IMR-90 (cell line): ENCODE results near the gene MCRIP2. TPM values are rescaled to one million over a fixed set of nuclear protein-coding genes. Genes with fewer than 3 reads are reported as not detected.

Experiments used
- ATAC-seq: fragments of 200-7000 bp; cut with Tn5 transposase; 2 replicates; pipeline ENCODE4 v1.9.1; 2020; ENCODE audit warnings: low read depth, mild to moderate bottlenecking, moderate library complexity
- BruUV-seq: library from RNA; stranded (reverse); fragments of 400-500 nt; replicated peaks from 2 replicates; lab custom pipeline; 2021; lab: Mats Ljungman, UMichigan
- CTCF ChIA-PET: fragments of 300-600 bp; formaldehyde crosslinking; extraction: SDS; loops from one replicate; lab custom pipeline; 2021; ENCODE audit warnings: antibody characterized with exemption; lab: Yijun Ruan, JAX
- POLR2A ChIA-PET: fragments of 300-600 bp; sonication (Branson Sonifier 250); formaldehyde crosslinking; loops from one replicate; lab custom pipeline; 2022; ENCODE audit warnings: antibody characterized with exemption; ENCODE audit not compliant: unreplicated experiment; lab: Charles Lee
- DNase-seq: peaks from one replicate; pipeline ENCODE4 v3.0.0; 2013
- H2AFZ ChIP-seq: replicated peaks from 2 replicates; pipeline ENCODE3; 2013; ENCODE audit warnings: low read length, mild to moderate bottlenecking; ENCODE audit not compliant: poor library complexity
- H2AK5ac ChIP-seq: 2 replicates; pipeline ENCODE4 v1.6.1; 2013; ENCODE audit warnings: low read depth, low read length, inconsistent platforms
- H2AK9ac ChIP-seq: replicated peaks from 2 replicates; pipeline ENCODE3; 2013; ENCODE audit warnings: mild to moderate bottlenecking, low read depth, low read length, moderate library complexity; ENCODE audit not compliant: poor library complexity
- H2BK120ac ChIP-seq: 2 replicates; pipeline ENCODE4 v1.6.1; 2013; ENCODE audit warnings: low read depth, low read length, inconsistent platforms
- H2BK15ac ChIP-seq: 3 replicates; pipeline ENCODE4 v1.6.1; 2013; ENCODE audit warnings: low read depth, low read length, inconsistent platforms
- H2BK20ac ChIP-seq: 2 replicates; pipeline ENCODE4 v1.6.1; 2013; ENCODE audit warnings: low read depth, mild to moderate bottlenecking, inconsistent platforms, low read length, moderate library complexity
- H2BK5ac ChIP-seq: 2 replicates; pipeline ENCODE4 v1.6.1; 2013; ENCODE audit warnings: mild to moderate bottlenecking, low read depth, low read length, inconsistent platforms; ENCODE audit not compliant: poor library complexity, severe bottlenecking
- H3K14ac ChIP-seq: replicated peaks from 2 replicates; pipeline ENCODE4 v1.6.1; 2013; ENCODE audit warnings: low read depth, low read length, inconsistent platforms
- H3K18ac ChIP-seq: 2 replicates; pipeline ENCODE4 v1.6.1; 2013; ENCODE audit warnings: low read depth, low read length, control low read depth
- H3K23ac ChIP-seq: 2 replicates; pipeline ENCODE4 v1.6.1; 2013; ENCODE audit warnings: low read depth, low read length, inconsistent platforms
- H3K27ac ChIP-seq: 2 replicates; pipeline ENCODE4 v1.5.1; 2013; ENCODE audit warnings: mild to moderate bottlenecking, control low read depth, low read length; ENCODE audit not compliant: insufficient read depth
- H3K27me3 ChIP-seq: 2 replicates; pipeline ENCODE4 v1.6.1; 2013; ENCODE audit warnings: low read length; ENCODE audit not compliant: control insufficient read depth, insufficient read depth
- H3K36me3 ChIP-seq: 2 replicates; pipeline ENCODE4 v1.6.1; 2013; ENCODE audit warnings: low read length, mixed read lengths; ENCODE audit not compliant: control insufficient read depth, insufficient read depth
- H3K4ac ChIP-seq: 2 replicates; pipeline ENCODE4 v1.6.1; 2013; ENCODE audit warnings: low read depth, low read length, inconsistent platforms
- H3K4me1 ChIP-seq: 2 replicates; pipeline ENCODE4 v1.6.1; 2013; ENCODE audit warnings: low read length, mixed read lengths; ENCODE audit not compliant: control insufficient read depth, insufficient read depth
- H3K4me2 ChIP-seq: 2 replicates; pipeline ENCODE4 v1.6.1; 2013; ENCODE audit warnings: low read depth, mild to moderate bottlenecking, control low read depth, low read length, moderate library complexity
- H3K4me3 ChIP-seq: 2 replicates; pipeline ENCODE4 v1.5.1; 2013; ENCODE audit warnings: low read depth, mild to moderate bottlenecking, control low read depth, low read length, moderate library complexity; ENCODE audit not compliant: insufficient read depth
- H3K56ac ChIP-seq: 2 replicates; pipeline ENCODE4 v1.6.1; 2013; ENCODE audit warnings: low read length, inconsistent platforms; ENCODE audit not compliant: insufficient read depth; ENCODE audit errors: extremely low read depth
- H3K79me1 ChIP-seq, 2 experiments: 2 replicates each; pipeline ENCODE4 v1.6.1; 2013; ENCODE audit warnings: low read length in 2 of 2, inconsistent platforms in 1 of 2, low read depth in 1 of 2
- H3K9ac ChIP-seq: 2 replicates; pipeline ENCODE4 v1.6.1; 2013; ENCODE audit warnings: low read depth, low read length, control low read depth
- H3K9me1 ChIP-seq: 2 replicates; pipeline ENCODE4 v1.6.1; 2013; ENCODE audit warnings: low read length, inconsistent platforms; ENCODE audit not compliant: insufficient read depth
- H3K9me3 ChIP-seq: 2 replicates; pipeline ENCODE4 v1.6.1; 2013; ENCODE audit warnings: low read length; ENCODE audit not compliant: control insufficient read depth, insufficient read depth
- H4K20me1 ChIP-seq: 2 replicates; pipeline ENCODE4 v1.6.1; 2013; ENCODE audit warnings: low read length, inconsistent platforms; ENCODE audit not compliant: insufficient read depth
- H4K5ac ChIP-seq: 2 replicates; pipeline ENCODE4 v1.6.1; 2013; ENCODE audit warnings: mild to moderate bottlenecking, low read depth, low read length, control low read depth
- H4K8ac ChIP-seq, 2 experiments: 2 replicates each; pipeline ENCODE4 v1.6.1; 2013; ENCODE audit warnings: low read depth in 2 of 2, low read length in 2 of 2, control low read depth in 1 of 2, inconsistent platforms in 1 of 2
- H4K91ac ChIP-seq: 2 replicates; pipeline ENCODE4 v1.6.1; 2013; ENCODE audit warnings: low read depth, low read length, inconsistent platforms; ENCODE audit not compliant: insufficient read depth
- BHLHE40 ChIP-seq: fragments of 150-350 bp; IDR thresholded peaks from 2 replicates; pipeline ENCODE4 v1.6.1; 2016; ENCODE audit warnings: mild to moderate bottlenecking, low read depth, low read length
- CEBPB ChIP-seq: IDR thresholded peaks from 2 replicates; pipeline ENCODE4 v1.6.1; 2012; ENCODE audit warnings: low read depth, low read length, improper control_type of control experiment
- CHD1 ChIP-seq: IDR thresholded peaks from 2 replicates; pipeline ENCODE4 v1.6.1; 2012; ENCODE audit warnings: low read depth, low read length, improper control_type of control experiment
- FOS ChIP-seq: fragments of 150-350 bp; IDR thresholded peaks from 2 replicates; pipeline ENCODE4 v1.6.1; 2016; ENCODE audit warnings: low read depth, low read length
- MAFK ChIP-seq: IDR thresholded peaks from 2 replicates; pipeline ENCODE4 v1.6.1; 2012; ENCODE audit warnings: low read depth, low read length, improper control_type of control experiment
- MAZ ChIP-seq: IDR thresholded peaks from 2 replicates; pipeline ENCODE4 v1.6.1; 2012; ENCODE audit warnings: low read depth, mild to moderate bottlenecking, low read length, improper control_type of control experiment, moderate library complexity, borderline replicate concordance
- MXI1 ChIP-seq: IDR thresholded peaks from 2 replicates; pipeline ENCODE4 v1.6.1; 2012; ENCODE audit warnings: low read depth, mild to moderate bottlenecking, low read length, moderate library complexity, borderline replicate concordance
- NFE2L2 ChIP-seq: fragments of 150-350 bp; IDR thresholded peaks from 2 replicates; pipeline ENCODE4 v1.6.1; 2016; ENCODE audit warnings: low read depth, mild to moderate bottlenecking, low read length
- POLR2A ChIP-seq: IDR thresholded peaks from 2 replicates; pipeline ENCODE4 v1.6.1; 2012; ENCODE audit warnings: mild to moderate bottlenecking, low read depth, low read length
- RAD21 ChIP-seq: IDR thresholded peaks from 2 replicates; pipeline ENCODE4 v1.6.1; 2012; ENCODE audit warnings: low read length, improper control_type of control experiment
- RCOR1 ChIP-seq: IDR thresholded peaks from 2 replicates; pipeline ENCODE4 v1.6.1; 2012; ENCODE audit warnings: mild to moderate bottlenecking, low read length, improper control_type of control experiment; ENCODE audit not compliant: insufficient replicate concordance
- RFX5 ChIP-seq: IDR thresholded peaks from 2 replicates; pipeline ENCODE4 v1.8.0; 2012; ENCODE audit warnings: low read depth, mild to moderate bottlenecking, low read length, moderate library complexity
- SMC3 ChIP-seq: fragments of 150-350 bp; IDR thresholded peaks from 2 replicates; pipeline ENCODE4 v1.6.1; 2016; ENCODE audit warnings: low read depth, mild to moderate bottlenecking, antibody characterized with exemption, low read length, moderate library complexity
- WGBS, 2 experiments: methylation state at CpG; one replicate each; pipeline versions ENCODE4 v1.1.5 to v1.1.7; 2013; ENCODE audit warnings: missing lambda C conversion rate in 2 of 2; ENCODE audit not compliant: insufficient read length in 1 of 2; ENCODE audit errors: extremely low coverage in 2 of 2; 5-methylcytosine and 5-hydroxymethylcytosine counted together
- dilution Hi-C: fragments of 300-500 bp; cut with HindIII; formaldehyde crosslinking; loops from one replicate; pipeline ENCODE4 v1.14.3; 2018; ENCODE audit warnings: low sequenced_read_pairs; ENCODE audit not compliant: unreplicated experiment
- in situ Hi-C: fragments of 300-500 bp; cut with MboI; formaldehyde crosslinking; loops from 3 replicates; pipeline ENCODE4 v1.14.3; 2019; ENCODE audit warnings: low sequenced_read_pairs, inconsistent platforms, mixed read lengths
- intact Hi-C: fragments of 100-400 bp; cut with micrococcal nuclease; formaldehyde crosslinking; loops from 2 replicates; pipeline ENCODE4 v1.10.0; 2022
- polyA plus RNA-seq, 3 experiments: library from polyadenylated mRNA; depleted of rRNA; stranded (reverse); fragments of >200 nt; gene quantifications; 2 replicates each; pipeline ENCODE4 v1.2.3, GENCODE V29; 2012; ENCODE audit warnings: low replicate concordance in 1 of 3
- total RNA-seq: library from RNA; depleted of rRNA; stranded (reverse); fragments of >200 nt; gene quantifications from 2 replicates; pipeline ENCODE4 v1.2.3, GENCODE V29; 2012
- TF ChIP-seq, protein P1 (sequence below): fragments of 150-350 bp; IDR thresholded peaks from 2 replicates; pipeline ENCODE4 v1.6.1; 2016; ENCODE audit warnings: low read depth, mild to moderate bottlenecking, low read length, moderate library complexity, borderline replicate concordance
- TF ChIP-seq, protein P2 (sequence below): fragments of 150-350 bp; IDR thresholded peaks from 2 replicates; pipeline ENCODE4 v1.6.1; 2017; ENCODE audit warnings: mild to moderate bottlenecking, antibody characterized with exemption, low read length, low read depth
- TF ChIP-seq, protein P3 (sequence below): conservative IDR thresholded peaks from 2 replicates; pipeline ENCODE4 v1.5.1; 2012; ENCODE audit warnings: mild to moderate bottlenecking, low read depth, low read length, improper control_type of control experiment

The MCRIP2 gene
- total and polyA plus RNA-seq, 2 of the 4 experiments (the other 2 are of a cell fraction): 6.3 to 19.6 TPM

- H3K4me3 ChIP-seq: no peak overlapping the region
- no peak overlapping the region for H3K23ac ChIP-seq
- no peaks in the 10 kb centered on the region for H3K9me3 ChIP-seq
- WGBS, 2 experiments: 97% methylated on average over 10 of the region's 13 CpGs; no CpG with 5 or more reads in 1 of the 2 experiments
- H3K9me1 ChIP-seq: peaks cover 3% of the 10 kb centered on the region; the same call in 1 of the 2 replicates
- no peak overlapping the region for H4K5ac ChIP-seq
- H3K79me1 ChIP-seq: peaks cover 9 to 30% of the 10 kb centered on the region in 2 experiments
- H2BK5ac ChIP-seq: no peak overlapping the region
- no TSS peak for BruUV-seq
- H2AK9ac ChIP-seq: no peak overlapping the region
- peaks cover 20% of the 10 kb centered on the region for H4K20me1 ChIP-seq
- dilution Hi-C loops (no loop called here), in situ Hi-C loops (no loop called here), intact Hi-C loops (no loop called here)
- H3K36me3 ChIP-seq: peaks cover 5% of the 10 kb centered on the region; the same call in 1 of the 2 replicates
- ATAC-seq: no peak
- no peak overlapping the region for H4K8ac ChIP-seq
- H2BK20ac ChIP-seq: no peak overlapping the region
- H3K4me2 ChIP-seq: no peak overlapping the region
- H2BK120ac ChIP-seq: no peak overlapping the region
- CTCF ChIA-PET: no interaction called here
- no peak overlapping the region for H3K27ac ChIP-seq
- H3K27me3 ChIP-seq: no peaks in the 10 kb centered on the region
- H3K4me1 ChIP-seq: no peaks in the 10 kb centered on the region
- no peak overlapping the region for H3K18ac ChIP-seq
- H3K56ac ChIP-seq: no peak overlapping the region
- no peak overlapping the region for H3K4ac ChIP-seq
- no peak overlapping the region for H3K14ac ChIP-seq
- TF ChIP-seq MXI1 (no peak), RFX5 (no peak), FOS (no peak), MAZ (no peak), CEBPB (no peak), NFE2L2 (no peak), POLR2A (no peak), CHD1 (no peak), SMC3 (no peak), RAD21 (no peak), RCOR1 (no peak), MAFK (no peak), BHLHE40 (no peak)
- TF ChIP-seq, protein P1, sequence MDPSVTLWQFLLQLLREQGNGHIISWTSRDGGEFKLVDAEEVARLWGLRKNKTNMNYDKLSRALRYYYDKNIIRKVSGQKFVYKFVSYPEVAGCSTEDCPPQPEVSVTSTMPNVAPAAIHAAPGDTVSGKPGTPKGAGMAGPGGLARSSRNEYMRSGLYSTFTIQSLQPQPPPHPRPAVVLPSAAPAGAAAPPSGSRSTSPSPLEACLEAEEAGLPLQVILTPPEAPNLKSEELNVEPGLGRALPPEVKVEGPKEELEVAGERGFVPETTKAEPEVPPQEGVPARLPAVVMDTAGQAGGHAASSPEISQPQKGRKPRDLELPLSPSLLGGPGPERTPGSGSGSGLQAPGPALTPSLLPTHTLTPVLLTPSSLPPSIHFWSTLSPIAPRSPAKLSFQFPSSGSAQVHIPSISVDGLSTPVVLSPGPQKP: no peak
- TF ChIP-seq, protein P2, sequence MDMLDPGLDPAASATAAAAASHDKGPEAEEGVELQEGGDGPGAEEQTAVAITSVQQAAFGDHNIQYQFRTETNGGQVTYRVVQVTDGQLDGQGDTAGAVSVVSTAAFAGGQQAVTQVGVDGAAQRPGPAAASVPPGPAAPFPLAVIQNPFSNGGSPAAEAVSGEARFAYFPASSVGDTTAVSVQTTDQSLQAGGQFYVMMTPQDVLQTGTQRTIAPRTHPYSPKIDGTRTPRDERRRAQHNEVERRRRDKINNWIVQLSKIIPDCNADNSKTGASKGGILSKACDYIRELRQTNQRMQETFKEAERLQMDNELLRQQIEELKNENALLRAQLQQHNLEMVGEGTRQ: no peak
- TF ChIP-seq, protein P3, sequence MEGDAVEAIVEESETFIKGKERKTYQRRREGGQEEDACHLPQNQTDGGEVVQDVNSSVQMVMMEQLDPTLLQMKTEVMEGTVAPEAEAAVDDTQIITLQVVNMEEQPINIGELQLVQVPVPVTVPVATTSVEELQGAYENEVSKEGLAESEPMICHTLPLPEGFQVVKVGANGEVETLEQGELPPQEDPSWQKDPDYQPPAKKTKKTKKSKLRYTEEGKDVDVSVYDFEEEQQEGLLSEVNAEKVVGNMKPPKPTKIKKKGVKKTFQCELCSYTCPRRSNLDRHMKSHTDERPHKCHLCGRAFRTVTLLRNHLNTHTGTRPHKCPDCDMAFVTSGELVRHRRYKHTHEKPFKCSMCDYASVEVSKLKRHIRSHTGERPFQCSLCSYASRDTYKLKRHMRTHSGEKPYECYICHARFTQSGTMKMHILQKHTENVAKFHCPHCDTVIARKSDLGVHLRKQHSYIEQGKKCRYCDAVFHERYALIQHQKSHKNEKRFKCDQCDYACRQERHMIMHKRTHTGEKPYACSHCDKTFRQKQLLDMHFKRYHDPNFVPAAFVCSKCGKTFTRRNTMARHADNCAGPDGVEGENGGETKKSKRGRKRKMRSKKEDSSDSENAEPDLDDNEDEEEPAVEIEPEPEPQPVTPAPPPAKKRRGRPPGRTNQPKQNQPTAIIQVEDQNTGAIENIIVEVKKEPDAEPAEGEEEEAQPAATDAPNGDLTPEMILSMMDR: no peak
- no peak for DNase-seq
- no peak overlapping the region for H3K9ac ChIP-seq
- H2BK15ac ChIP-seq: no peak overlapping the region
- H4K91ac ChIP-seq: no peak overlapping the region; the same call in 1 of the 2 replicates
- H2AK5ac ChIP-seq: no peak overlapping the region
- POLR2A ChIA-PET: no interaction called here
- no peak overlapping the region for H2AFZ ChIP-seq
Measured at GRCh38 chr16:615122-615521, 26.5 kb upstream of the MCRIP2 start.
